Measurements from ENCODE around the gene ROPN1L.

GRCh38 chr5:10401498-10401897, 40.2 kb upstream of the ROPN1L start:
- TF ChIP-seq CREB1 (IDR thresholded peaks at IDR 0.05; ENCODE audit: low read depth) (no peak), RAD21 (IDR thresholded peaks at IDR 0.05; ENCODE audit: insufficient read depth, low read depth, low read length) (no peak), HDAC2 (IDR thresholded peaks at IDR 0.05) (no peak), REST (IDR thresholded peaks at IDR 0.05; ENCODE audit: low read depth, low read length) (no peak), MEF2A (IDR thresholded peaks at IDR 0.05; ENCODE audit: insufficient read depth, low read depth, low read length) (no peak), SIN3A (IDR thresholded peaks at IDR 0.05; ENCODE audit: low read depth, low read length) (no peak), CTCF (IDR thresholded peaks at IDR 0.05 in 2 of 3, conservative IDR thresholded peaks at IDR 0.05 in 1 of 3; ENCODE audit: control insufficient read depth in 2 of 3, extremely low read depth in 1 of 3, insufficient read depth in 1 of 3, low read depth in 3 of 3, low read length in 3 of 3) (no peak), NR2C1 (IDR thresholded peaks at IDR 0.05) (no peak), NFYB (IDR thresholded peaks at IDR 0.05; ENCODE audit: insufficient read depth, low read depth, low read length) (no peak), USF1 (IDR thresholded peaks at IDR 0.05; ENCODE audit: borderline replicate concordance, extremely low read length, insufficient read depth, low read depth, low read length) (no peak), CBFB (IDR thresholded peaks at IDR 0.05; ENCODE audit: low read depth) (no peak)

Measured in GM12878 (cell line).